GM19025 (cell line): Measurements from ENCODE around the gene TFR2.

Experiments
- ATAC-seq: cut with Tn5 transposase; IDR thresholded peaks from one replicate; pipeline ENCODE4 v1.9.1; 2021; ENCODE audit warnings: mild to moderate bottlenecking, low read depth, moderate library complexity; ENCODE audit not compliant: unreplicated experiment

The TFR2 gene

GRCh38 chr7:100641463-100641859, at the start of gene TFR2:
Gene TFR2, minus strand, starts transcription at chr7:100641552. Its CDS starts 43 bp downstream, at chr7:100641509.
- ATAC-seq: no peak

GRCh38 chr7:100689230-100690135, 48.1 kb upstream of the TFR2 start:
- no peak for ATAC-seq

GRCh38 chr7:100688326-100688860, 47.0 kb upstream of the TFR2 start:
- no peak for ATAC-seq

DNA sequence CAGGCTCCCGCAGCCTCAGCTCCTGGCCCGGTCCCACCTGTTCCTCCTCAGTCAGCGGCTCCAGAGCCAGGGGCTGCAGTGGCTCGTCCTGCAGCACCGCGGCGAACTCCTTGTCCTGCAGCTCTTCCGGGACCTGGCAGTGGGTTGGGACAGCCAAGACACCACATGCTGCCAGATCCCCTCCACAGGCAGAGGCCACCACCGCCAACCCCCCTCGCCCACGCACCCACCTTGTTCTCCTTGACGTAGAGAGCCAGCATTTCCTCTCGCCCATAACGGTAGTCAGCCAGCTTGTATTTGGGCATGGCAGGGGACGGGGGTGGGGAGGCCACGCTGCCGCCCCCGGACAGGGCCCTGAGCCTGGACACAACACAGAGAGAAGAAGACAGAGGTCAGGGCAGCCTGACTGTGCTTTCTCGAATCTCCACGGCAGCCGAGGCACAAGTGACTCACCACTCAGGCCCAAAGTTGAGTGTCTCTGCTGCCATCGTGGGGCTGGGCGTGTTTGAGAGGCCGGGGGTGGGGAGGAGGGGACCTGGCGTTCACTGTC, 46.5 kb upstream of the TFR2 start:
- ATAC-seq: no peak

DNA sequence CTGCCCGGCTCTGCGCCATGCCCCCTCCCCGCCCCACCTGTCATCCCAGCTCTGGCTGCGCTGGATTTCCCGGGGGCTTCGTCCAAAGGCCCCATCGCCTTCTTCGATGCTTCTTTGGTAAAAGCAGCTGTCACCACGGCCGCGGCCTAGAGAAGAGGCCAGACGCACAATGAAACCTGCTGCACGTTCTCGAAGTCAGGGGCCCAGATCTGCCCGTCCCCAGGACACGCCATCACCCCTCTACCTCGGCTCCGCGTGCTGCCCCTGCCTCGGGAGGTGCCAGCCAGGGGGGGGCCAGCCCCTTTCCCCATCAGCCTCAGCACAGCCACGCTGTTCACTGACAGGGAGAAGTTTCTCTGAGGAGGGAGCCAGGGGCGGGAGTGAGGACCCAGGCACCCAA, 45.9 kb upstream of the TFR2 start:
- no peak for ATAC-seq

DNA sequence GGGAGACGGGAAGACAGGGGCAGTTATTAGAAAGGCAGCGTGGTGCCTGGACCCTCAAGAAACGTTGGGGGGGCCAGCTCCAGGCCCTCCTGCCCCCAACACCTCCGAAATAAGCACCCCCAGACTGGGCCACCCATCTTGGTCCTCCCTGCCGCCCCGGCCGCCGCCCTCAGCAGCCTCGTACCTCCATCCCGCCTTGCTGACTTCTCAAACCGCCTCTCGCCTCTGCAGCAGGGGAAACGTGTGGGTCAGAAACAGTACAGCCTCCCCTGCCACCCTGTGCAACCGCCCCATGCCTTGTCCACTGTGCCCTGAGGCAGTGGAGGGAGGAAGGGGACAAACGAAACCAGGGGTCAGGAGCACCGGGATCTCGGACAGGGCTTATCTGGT, 45.5 kb upstream of the TFR2 start:
- ATAC-seq: no peak

- no peak for ATAC-seq
Measured at GRCh38 chr7:100686201-100686821, 45.0 kb upstream of the TFR2 start.

DNA sequence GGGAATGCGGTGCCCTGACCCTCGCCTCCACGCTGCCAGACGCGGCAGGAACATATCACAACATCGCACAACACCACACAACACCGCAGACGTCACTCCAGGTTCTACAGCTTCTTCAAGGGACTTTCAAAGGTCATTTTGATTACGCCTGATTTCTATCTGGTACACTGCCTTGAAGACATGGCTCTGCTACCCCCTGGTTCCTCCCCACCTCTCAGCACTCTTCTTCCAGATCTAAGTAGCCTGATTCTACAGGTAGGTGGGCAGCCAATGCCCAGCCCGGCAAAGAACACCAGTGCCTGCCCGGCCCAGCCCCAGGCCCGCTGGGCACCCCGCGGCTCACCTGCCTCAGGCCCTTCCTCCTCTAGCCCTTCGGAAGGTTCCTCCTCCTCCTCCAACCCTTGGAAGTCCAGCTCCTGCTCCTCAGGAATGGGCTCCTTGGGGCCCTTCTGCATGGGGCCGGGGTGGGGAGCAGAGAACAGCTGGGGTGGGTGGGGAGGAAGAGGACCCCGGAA, 44.3 kb upstream of the TFR2 start:
- no peak for ATAC-seq

DNA sequence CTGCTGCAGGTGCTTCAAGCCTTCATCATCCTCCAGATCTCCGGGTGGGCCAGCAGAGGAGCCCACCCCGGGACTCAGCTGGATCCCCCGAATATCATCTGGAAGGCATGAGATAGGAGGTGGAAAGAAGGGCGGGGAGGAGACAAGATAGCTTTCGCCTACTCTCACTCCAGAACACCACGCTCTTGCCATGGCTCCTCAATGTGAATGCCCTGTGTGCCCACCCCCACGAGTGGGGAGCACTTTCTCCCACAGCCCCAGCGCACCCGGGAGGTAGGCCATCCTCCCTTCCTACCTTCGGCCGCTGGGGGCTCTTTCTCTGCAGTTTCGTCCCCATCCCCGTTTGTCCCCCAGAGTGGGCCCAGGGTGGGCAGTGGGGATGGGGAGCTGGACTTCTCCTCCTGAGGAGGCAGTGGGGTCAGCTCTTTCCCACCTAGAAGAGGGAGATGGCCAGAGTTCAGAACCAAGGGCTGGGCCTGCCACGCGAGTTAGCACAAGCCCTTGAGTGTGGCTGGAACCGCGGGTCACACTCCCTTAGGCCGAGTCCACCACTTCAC, 43.8 kb upstream of the TFR2 start:
- no peak for ATAC-seq

DNA sequence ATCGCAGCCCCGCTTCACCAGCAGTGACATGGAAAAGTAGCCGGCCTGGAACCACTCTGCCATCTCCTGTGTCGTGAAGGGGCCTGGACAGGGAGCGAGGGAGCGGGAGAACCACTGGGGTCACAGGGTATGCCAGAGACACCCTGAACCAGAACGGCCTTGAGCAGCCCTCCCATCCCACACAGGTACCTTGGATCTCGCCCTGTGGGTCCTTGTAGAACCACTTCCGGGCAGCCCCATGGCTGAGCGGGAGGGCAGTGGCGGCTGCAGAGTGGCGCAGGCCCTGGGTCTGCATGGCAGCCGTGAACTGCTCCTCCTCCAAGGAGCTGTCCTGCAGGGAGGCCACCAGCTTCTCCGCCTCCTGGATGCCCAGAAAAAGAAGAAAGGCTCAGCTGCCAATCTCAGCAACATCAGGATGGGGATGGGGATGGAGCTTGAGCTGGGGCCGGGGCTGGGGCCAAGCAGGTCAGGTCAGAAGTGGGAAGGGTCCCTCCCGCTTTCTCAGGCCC, 43.2 kb upstream of the TFR2 start:
- no peak for ATAC-seq

DNA sequence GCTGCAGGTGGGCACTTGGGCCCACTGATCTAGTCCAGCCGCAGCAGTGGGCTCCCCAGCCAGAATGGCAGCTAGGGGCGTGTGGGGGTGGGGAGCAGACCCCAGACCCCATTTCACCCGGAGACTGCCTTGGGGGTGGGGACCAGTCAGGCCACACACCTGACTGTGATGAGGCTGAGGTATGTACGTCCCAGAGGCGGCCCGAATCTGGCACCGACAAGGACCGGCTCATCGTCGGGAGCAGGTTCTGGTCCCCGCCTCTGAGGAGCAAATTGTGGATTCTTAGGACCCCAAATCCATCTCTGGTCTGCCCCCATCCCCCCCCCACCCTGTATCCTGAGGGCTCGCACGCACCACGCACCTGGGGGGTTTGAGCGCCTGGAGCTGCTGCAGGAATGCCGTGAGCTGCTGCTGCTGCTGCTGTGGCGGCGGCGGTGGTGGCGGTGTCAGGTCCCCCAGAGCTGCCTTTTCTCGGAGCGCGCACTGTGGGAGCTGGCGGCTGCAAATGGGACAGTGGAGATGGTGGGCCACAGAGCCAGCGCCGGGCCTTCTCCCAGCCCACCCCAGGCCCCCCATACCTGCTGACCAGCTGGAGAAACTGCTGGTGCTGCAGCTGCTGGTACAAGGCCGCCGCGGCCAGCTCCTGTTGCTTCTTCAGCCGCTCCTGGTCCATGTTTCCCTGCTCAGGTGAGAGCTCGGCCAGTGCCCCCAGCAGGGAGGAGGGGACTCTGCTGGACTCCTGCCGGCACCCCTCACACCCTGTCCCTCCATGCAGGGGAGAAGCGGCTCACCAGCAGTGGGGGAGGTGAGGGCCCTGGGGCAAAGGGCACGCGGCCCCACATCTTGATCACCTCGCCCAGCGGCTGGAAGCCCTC, 42.5 kb upstream of the TFR2 start:
- ATAC-seq: no peak

- no peak for ATAC-seq
Measured at GRCh38 chr7:100682991-100683658, 41.8 kb upstream of the TFR2 start.

DNA sequence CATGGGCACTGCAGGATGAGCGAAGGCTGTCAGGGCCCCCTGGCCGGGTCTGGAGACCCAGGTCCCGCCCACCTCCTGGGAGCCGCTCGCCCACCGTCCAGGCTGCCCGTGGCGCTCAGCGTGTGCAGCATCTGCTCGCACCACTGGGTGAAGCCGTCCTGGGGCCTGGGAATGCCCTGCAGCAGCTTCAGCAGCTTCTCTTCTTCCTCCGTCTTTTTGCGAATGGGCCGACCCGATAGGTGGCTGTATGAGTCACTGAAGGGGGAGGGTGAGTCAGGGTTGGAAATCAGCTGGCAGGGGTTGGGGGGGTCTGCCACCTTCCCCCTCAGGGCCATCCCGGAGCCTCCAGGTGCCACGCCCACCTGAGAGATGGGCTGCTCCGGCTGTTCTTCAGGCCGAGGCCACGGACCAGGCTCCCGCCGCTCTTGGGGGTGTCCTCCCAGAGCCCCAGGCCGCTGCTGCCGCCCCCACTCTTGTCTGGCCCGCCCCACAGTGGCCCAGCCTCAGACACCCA, 40.9 kb upstream of the TFR2 start:
- ATAC-seq: no peak

GRCh38 chr7:100681491-100682227, 40.3 kb upstream of the TFR2 start:
- ATAC-seq: no peak

- ATAC-seq: no peak
Measured at GRCh38 chr7:100680576-100681271, 39.4 kb upstream of the TFR2 start.

GRCh38 chr7:100679927-100680575, 38.7 kb upstream of the TFR2 start:
- no peak for ATAC-seq
